Measurements from ENCODE around the gene FUS. TPM values are rescaled to one million over a fixed set of nuclear protein-coding genes. Genes with fewer than 3 reads are reported as not detected.
"Not testable (repeated sequence)": the region's sequence is repeated elsewhere in the genome, so short reads cannot be mapped to it uniquely, and the experiment has no call there.

The FUS gene
- total RNA-seq, 2 donors from 2014 or later, result 63.9 to 141 TPM

DNA sequence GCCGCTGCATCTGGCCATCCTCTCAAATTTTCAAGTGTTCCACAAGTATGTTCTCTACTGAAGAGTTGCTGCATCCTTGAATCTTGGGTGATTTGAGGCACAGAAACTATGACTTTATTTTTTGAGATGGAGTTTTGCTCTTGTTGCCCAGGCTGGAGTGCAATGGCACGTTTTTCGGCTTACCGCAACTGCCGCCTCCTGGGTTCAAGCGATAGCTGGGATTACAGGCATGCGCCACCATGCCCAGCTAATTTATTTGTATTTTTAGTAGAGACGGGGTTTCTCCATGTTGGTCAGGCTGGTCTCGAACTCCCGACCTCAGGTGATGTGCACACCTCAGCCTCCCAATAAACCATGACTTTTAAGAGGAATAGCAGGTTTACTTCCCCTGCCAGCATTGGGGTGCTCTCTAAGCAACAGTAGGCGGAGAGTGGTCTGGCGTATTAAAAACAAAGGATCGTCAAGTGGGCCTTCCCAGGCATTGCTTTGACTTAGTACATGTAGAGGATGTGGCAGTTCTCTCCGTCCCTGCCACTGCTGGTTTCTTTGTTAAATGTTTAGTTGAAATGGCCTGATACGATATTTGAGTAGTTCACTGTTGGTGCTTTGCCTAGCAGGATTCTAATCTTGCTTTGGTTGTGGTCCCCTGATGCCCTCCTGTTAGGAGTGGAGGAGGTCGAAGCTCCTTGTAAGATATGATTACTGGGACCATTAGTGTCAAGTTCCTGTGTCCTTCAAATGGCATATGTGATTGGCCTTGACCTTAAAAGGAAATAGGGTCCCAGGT lies 13.1 kb downstream of the FUS start:
- no peaks in the 10 kb centered on the region for H3K27me3 ChIP-seq (replicated peaks; ENCODE audit: insufficient read depth)
- TF ChIP-seq, protein P1, sequence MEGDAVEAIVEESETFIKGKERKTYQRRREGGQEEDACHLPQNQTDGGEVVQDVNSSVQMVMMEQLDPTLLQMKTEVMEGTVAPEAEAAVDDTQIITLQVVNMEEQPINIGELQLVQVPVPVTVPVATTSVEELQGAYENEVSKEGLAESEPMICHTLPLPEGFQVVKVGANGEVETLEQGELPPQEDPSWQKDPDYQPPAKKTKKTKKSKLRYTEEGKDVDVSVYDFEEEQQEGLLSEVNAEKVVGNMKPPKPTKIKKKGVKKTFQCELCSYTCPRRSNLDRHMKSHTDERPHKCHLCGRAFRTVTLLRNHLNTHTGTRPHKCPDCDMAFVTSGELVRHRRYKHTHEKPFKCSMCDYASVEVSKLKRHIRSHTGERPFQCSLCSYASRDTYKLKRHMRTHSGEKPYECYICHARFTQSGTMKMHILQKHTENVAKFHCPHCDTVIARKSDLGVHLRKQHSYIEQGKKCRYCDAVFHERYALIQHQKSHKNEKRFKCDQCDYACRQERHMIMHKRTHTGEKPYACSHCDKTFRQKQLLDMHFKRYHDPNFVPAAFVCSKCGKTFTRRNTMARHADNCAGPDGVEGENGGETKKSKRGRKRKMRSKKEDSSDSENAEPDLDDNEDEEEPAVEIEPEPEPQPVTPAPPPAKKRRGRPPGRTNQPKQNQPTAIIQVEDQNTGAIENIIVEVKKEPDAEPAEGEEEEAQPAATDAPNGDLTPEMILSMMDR (IDR thresholded peaks at IDR 0.05), result no peak
- DNase-seq (ENCODE audit: low spot score), result no peak
- no peak for ATAC-seq (ENCODE audit: insufficient number of reproducible peaks, low FRiP score, low read depth)
- no peaks in the 10 kb centered on the region for H3K4me1 ChIP-seq (ENCODE audit: control insufficient read depth in 1 of 2, low read depth in 2 of 2)
- H3K27ac ChIP-seq, result no peak overlapping the region
- H3K4me3 ChIP-seq, result no peak overlapping the region
- H3K36me3 ChIP-seq, result peaks cover 73% of the 10 kb centered on the region
- no peaks in the 10 kb centered on the region for H3K9me3 ChIP-seq

DNA sequence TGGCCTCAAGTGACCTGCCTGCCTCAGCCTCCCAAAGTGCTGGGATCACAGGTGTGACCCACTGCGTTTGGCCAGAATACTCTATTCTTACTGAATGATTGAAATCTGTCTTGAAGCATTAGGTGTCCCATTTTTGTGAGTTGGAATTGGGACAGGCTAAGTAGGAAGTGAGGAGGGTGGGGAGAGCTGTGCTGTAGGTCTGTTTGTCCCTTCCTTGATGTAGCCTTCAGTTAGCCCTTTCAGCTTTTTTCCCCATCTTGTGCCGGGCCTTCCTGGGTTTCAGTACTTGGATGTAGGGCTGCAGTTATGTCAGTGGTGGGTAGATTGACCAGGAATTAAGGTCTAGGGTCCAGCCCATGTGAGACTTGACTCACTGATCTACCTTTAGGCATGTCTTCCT lies 13.9 kb downstream of the FUS start:
- Histone ChIP-seq H3K36me3 (peaks cover 65% of the 10 kb centered on the region), H3K4me3 (no peak overlapping the region), H3K4me1 (ENCODE audit: control insufficient read depth in 1 of 2, low read depth in 2 of 2) (no peaks in the 10 kb centered on the region), H3K9me3 (no peaks in the 10 kb centered on the region), H3K27me3 (replicated peaks; ENCODE audit: insufficient read depth) (no peaks in the 10 kb centered on the region), H3K27ac (no peak overlapping the region)
- TF ChIP-seq, protein P1 (IDR thresholded peaks at IDR 0.05), result no peak
- DNase-seq (ENCODE audit: low spot score), result no peak
- no peak for ATAC-seq (ENCODE audit: insufficient number of reproducible peaks, low FRiP score, low read depth)

DNA sequence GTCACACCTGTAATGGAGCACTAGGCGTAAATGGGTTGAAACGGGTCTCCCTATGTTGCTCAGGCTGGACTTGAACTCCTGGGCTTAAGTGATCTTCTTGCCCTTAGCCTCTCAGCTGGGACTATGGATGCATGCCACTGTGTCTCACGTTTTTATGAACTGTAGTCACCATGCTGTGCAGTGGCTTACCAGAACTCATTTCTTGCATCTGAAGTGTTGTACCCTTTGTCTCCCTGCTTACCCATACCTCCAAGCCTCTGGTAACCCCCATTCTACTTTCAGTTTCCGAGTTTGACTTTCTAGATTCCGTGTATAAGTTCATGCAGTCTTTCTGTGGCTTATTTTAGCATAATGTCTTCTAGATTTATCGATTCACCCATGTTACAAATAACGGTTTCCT lies 15.0 kb downstream of the FUS start:
- Histone ChIP-seq H3K4me3 (no peak overlapping the region), H3K36me3 (peaks cover 54% of the 10 kb centered on the region), H3K27ac (no peak overlapping the region), H3K27me3 (replicated peaks; ENCODE audit: insufficient read depth) (no peaks in the 10 kb centered on the region), H3K4me1 (ENCODE audit: control insufficient read depth in 1 of 2, low read depth in 2 of 2) (no peaks in the 10 kb centered on the region), H3K9me3 (no peaks in the 10 kb centered on the region)
- ATAC-seq (ENCODE audit: insufficient number of reproducible peaks, low FRiP score, low read depth) (no peak), DNase-seq (ENCODE audit: low spot score) (no peak)
- TF ChIP-seq, protein P1 (IDR thresholded peaks at IDR 0.05), result no peak

DNA sequence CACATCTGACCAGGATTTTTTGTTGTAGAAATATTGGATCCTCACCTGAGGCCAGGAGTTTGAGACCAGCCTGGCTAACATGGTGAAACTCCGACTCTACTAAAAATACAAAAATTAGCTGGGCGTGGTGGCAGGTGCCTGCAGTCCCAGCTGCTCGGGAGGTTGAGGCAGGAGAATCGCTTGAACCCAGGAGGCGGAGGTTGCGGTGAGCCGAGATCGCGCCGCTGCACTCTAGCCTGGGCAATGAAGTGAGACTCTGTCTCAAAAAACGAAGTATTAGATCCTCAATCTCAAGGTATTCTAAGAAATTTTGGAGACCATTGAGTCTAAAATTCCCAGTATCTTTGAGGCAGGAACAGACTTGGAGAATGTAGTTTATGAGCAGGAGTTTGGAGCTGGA lies 15.9 kb downstream of the FUS start:
- H3K27ac ChIP-seq; ATAC-seq (ENCODE audit: insufficient number of reproducible peaks, low FRiP score, low read depth); H3K9me3 ChIP-seq; H3K27me3 ChIP-seq (replicated peaks; ENCODE audit: insufficient read depth); H3K4me1 ChIP-seq (ENCODE audit: control insufficient read depth in 1 of 2, low read depth in 2 of 2); H3K4me3 ChIP-seq; DNase-seq (ENCODE audit: low spot score): not testable (repeated sequence)
- H3K36me3 ChIP-seq, result peaks cover 45% of the 10 kb centered on the region

DNA sequence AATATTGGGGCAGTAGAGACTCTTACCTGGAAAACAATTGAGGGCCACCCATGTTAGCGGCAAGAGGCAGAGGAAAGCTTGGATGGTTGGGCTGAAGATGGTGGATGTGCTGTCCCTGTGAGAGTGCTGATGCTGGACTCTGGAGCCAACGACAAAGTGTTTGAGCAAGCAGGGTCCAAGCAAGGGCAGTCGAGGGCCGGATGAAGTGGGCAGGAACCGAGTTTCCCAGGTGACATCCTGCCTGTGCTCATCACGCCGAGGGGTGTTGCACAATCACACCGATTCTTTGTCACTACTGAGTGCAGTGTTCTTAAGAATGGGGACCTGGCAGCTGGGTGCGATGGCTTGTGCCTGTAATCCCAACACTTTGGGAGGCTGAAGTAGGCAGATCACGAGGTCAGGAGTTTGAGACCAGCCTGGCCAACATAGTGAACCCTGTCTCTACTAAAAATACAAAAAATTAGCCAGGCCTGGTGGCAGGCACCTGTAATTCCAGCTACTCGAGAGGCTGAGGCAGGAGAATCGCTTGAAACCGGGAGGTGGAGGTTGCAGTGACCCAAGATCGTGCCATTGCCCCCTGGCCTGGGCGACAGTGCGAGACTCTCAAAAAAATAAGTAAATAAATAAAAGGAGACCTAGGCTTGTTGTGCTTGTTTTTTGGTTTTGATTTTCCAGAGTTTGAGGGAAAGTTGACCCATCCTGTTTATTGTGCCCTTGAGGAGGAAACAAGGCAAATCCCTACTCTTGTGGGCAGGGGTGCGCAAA lies 16.6 kb downstream of the FUS start:
- H3K36me3 ChIP-seq, result peaks cover 40% of the 10 kb centered on the region
- TF ChIP-seq, protein P1 (IDR thresholded peaks at IDR 0.05), result no peak
- H3K4me3 ChIP-seq, result no peak overlapping the region
- H3K9me3 ChIP-seq, result no peaks in the 10 kb centered on the region
- H3K27ac ChIP-seq, result no peak overlapping the region
- DNase-seq (ENCODE audit: low spot score), result no peak
- ATAC-seq (ENCODE audit: insufficient number of reproducible peaks, low FRiP score, low read depth), result no peak
- H3K4me1 ChIP-seq (ENCODE audit: control insufficient read depth in 1 of 2, low read depth in 2 of 2), result peaks cover 0 to 7% of the 10 kb centered on the region in 2 donors
- no peaks in the 10 kb centered on the region for H3K27me3 ChIP-seq (replicated peaks; ENCODE audit: insufficient read depth)
